Small intestine (tissue), 7 donors: ENCODE data around the gene FZD1. TPM values are rescaled to one million over a fixed set of nuclear protein-coding genes. Genes with fewer than 3 reads are reported as not detected.
A peak's percentile ranks its signal among the peaks of the same experiment; 100 is the strongest.

Experiments
- DNase-seq, 2 donors: peaks; one replicate each; pipeline versions ENCODE4 v3.0.0 to v3.0.0-alpha.2; 2013
- FAIRE-seq: peaks from 2 replicates; lab custom pipeline; 2012; peaks lifted over from hg19 to GRCh38; lab: Jason Lieb, UNC
- H3K27ac ChIP-seq, 3 donors: one replicate each; pipeline ENCODE4 v1.5.1; 2013; ENCODE audit warnings: low read length in 2 of 3, mild to moderate bottlenecking in 2 of 3, control low read depth in 1 of 3, inconsistent platforms in 1 of 3, low read depth in 1 of 3, moderate library complexity in 1 of 3
- H3K27me3 ChIP-seq, 3 donors: one replicate each; pipeline ENCODE4 v1.6.1; 2013; ENCODE audit warnings: low read length in 3 of 3, inconsistent platforms in 1 of 3; ENCODE audit not compliant: control insufficient read depth in 3 of 3, insufficient read depth in 3 of 3
- H3K36me3 ChIP-seq, 3 donors: one replicate each; pipeline ENCODE4 v1.6.1; 2013; ENCODE audit warnings: low read length in 3 of 3, inconsistent platforms in 1 of 3, low read depth in 1 of 3, mild to moderate bottlenecking in 1 of 3, moderate library complexity in 1 of 3; ENCODE audit not compliant: control insufficient read depth in 3 of 3, insufficient read depth in 2 of 3
- H3K4me1 ChIP-seq, 3 donors: one replicate each; pipeline ENCODE4 v1.6.1; 2013; ENCODE audit warnings: low read length in 2 of 3, inconsistent platforms in 1 of 3, low read depth in 1 of 3, mild to moderate bottlenecking in 1 of 3, moderate library complexity in 1 of 3; ENCODE audit not compliant: control insufficient read depth in 3 of 3, insufficient read depth in 2 of 3
- H3K4me3 ChIP-seq, 3 donors: one replicate each; pipeline ENCODE4 v1.5.1; 2013; ENCODE audit warnings: low read length in 3 of 3, control low read depth in 1 of 3, inconsistent platforms in 1 of 3, low read depth in 1 of 3, mild to moderate bottlenecking in 1 of 3, moderate library complexity in 1 of 3
- H3K9me3 ChIP-seq, 2 donors: one replicate each; pipeline ENCODE4 v1.6.1; 2013; ENCODE audit warnings: low read depth in 1 of 2, low read length in 1 of 2; ENCODE audit not compliant: control insufficient read depth in 2 of 2, insufficient read depth in 1 of 2
- WGBS, 3 donors: extraction: QIAGEN DNeasy Blood & Tissue Kit; methylation state at CpG; one replicate each; pipeline ENCODE4 v1.1.7; 2013; 5-methylcytosine and 5-hydroxymethylcytosine counted together
- polyA plus RNA-seq, 4 donors: library from polyadenylated mRNA; stranded (reverse) in 3 of 4; unstranded in 1 of 4; fragments of 200-250 nt in 3 of 4; fragments of 120-200 nt in 1 of 4; gene quantifications; one replicate each; pipeline versions ENCODE4 v1.2.1 to v1.2.3, GENCODE V29; 2013
- donor health status: healthy with polysubstance abuse.
- donor health status: control.
- donor health status: control.
- donor health status: Bipolar disorder and iron deficiency.
- donor health status: healthy.

FZD1 gene
- polyA plus RNA-seq, 4 donors = 1.8 to 12.2 (median 3.4) TPM

- H3K27me3 ChIP-seq = no peaks in the 10 kb centered on the region
- no peak overlapping the region for H3K27ac ChIP-seq
- WGBS, 3 donors = 58 to 75% (median 60%) methylated on average over 4 of the region's 4 CpGs
- no peak overlapping the region for H3K4me3 ChIP-seq
- DNase-seq (no peak), FAIRE-seq (no peak)
- no peaks in the 10 kb centered on the region for H3K4me1 ChIP-seq
- no peaks in the 10 kb centered on the region for H3K9me3 ChIP-seq
- no peaks in the 10 kb centered on the region for H3K36me3 ChIP-seq
Observed at GRCh38 chr7:91249506-91250233, 14.6 kb upstream of the FZD1 start.

DNA sequence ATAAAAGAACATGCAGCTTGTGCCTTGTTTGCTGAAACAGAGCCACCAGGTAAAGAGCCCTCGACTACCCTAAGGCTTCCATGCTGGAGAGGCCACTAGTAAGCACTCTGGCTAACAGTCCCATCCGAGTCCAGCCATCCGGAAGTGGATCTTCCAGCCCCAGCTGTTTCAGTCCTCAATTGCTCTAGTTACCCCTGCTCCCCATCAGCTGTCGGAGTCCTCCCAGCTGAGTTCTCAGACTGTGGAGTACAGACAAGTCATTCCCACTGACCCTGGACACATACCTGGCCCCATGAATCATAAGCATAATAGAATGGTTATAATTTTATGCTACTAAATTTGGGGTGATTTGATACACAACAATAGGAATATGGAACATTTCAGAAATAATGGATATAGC, 13.5 kb upstream of the FZD1 start:
- DNase-seq = no peak
- Histone ChIP-seq H3K4me3 (no peak overlapping the region), H3K4me1 (no peaks in the 10 kb centered on the region), H3K36me3 (no peaks in the 10 kb centered on the region), H3K9me3 (no peaks in the 10 kb centered on the region), H3K27ac (no peak overlapping the region), H3K27me3 (no peaks in the 10 kb centered on the region)
- FAIRE-seq = no peak
- WGBS, 3 donors = 80 to 86% (median 82%) methylated on average over 4 of the region's 4 CpGs

- WGBS, 3 donors = 90 to 92% (median 91%) methylated on average over 3 of the region's 3 CpGs
- DNase-seq (no peak), FAIRE-seq (no peak)
- no peak overlapping the region for H3K27ac ChIP-seq
- no peaks in the 10 kb centered on the region for H3K36me3 ChIP-seq
- H3K9me3 ChIP-seq = no peaks in the 10 kb centered on the region
- no peak overlapping the region for H3K4me3 ChIP-seq
- H3K27me3 ChIP-seq = no peaks in the 10 kb centered on the region
- H3K4me1 ChIP-seq = no peaks in the 10 kb centered on the region
Observed at GRCh38 chr7:91251877-91252276, 12.4 kb upstream of the FZD1 start.

GRCh38 chr7:91263384-91264045, 718 bp upstream of the FZD1 start:
- Histone ChIP-seq H3K9me3 (no peaks in the 10 kb centered on the region), H3K27me3 (peaks cover 0 to 14% (median 3%) of the 10 kb centered on the region in 3 donors), H3K36me3 (peaks cover 0 to 15% (median 0%) of the 10 kb centered on the region in 3 donors), H3K4me1 (peaks cover 0 to 15% (median 9%) of the 10 kb centered on the region in 3 donors), H3K27ac (peak overlapping the region in 2 of 3 donors; percentile 61 to 69), H3K4me3 (peak overlapping the region in 2 of 3 donors; percentile 48 to 74)
- DNase-seq (peak; percentile 20 to 59), FAIRE-seq (no peak)
- 0 to 3% (median 1%) methylated on average over 32 of the region's 32 CpGs for WGBS, 3 donors

- no peak for FAIRE-seq
- Histone ChIP-seq H3K4me3 (peak overlapping the region; percentile 72 to 74 (median 73)), H3K36me3 (peaks cover 0 to 15% (median 0%) of the 10 kb centered on the region in 3 donors), H3K4me1 (peaks cover 0 to 15% (median 9%) of the 10 kb centered on the region in 3 donors), H3K9me3 (no peaks in the 10 kb centered on the region), H3K27ac (peak overlapping the region; percentile 75 to 93 (median 93)), H3K27me3 (peaks cover 0 to 14% (median 3%) of the 10 kb centered on the region in 3 donors)
- peak; percentile 69 to 85 for DNase-seq
- 1 to 2% (median 1%) methylated on average over 57 to 78 of the region's 78 CpGs for whole genome bisulfite sequencing, 3 donors
Observed at GRCh38 chr7:91264924-91265681, 870 bp downstream of the FZD1 start.

DNA sequence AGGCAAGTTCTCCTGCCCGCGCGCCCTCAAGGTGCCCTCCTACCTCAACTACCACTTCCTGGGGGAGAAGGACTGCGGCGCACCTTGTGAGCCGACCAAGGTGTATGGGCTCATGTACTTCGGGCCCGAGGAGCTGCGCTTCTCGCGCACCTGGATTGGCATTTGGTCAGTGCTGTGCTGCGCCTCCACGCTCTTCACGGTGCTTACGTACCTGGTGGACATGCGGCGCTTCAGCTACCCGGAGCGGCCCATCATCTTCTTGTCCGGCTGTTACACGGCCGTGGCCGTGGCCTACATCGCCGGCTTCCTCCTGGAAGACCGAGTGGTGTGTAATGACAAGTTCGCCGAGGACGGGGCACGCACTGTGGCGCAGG, 1.4 kb downstream of the FZD1 start:
- H3K27me3 ChIP-seq = peaks cover 0 to 14% (median 3%) of the 10 kb centered on the region in 3 donors
- peak in 1 of 2 donors; percentile 28 for DNase-seq
- peaks cover 0 to 15% (median 0%) of the 10 kb centered on the region in 3 donors for H3K36me3 ChIP-seq
- no peaks in the 10 kb centered on the region for H3K9me3 ChIP-seq
- peak overlapping the region; percentile 75 to 93 (median 93) for H3K27ac ChIP-seq
- H3K4me1 ChIP-seq = peaks cover 0 to 15% (median 9%) of the 10 kb centered on the region in 3 donors
- H3K4me3 ChIP-seq = peak overlapping the region; percentile 54 to 74 (median 73)
- WGBS, 3 donors = 12 to 23% (median 20%) methylated on average over 28 to 31 of the region's 31 CpGs
- FAIRE-seq = no peak

DNA sequence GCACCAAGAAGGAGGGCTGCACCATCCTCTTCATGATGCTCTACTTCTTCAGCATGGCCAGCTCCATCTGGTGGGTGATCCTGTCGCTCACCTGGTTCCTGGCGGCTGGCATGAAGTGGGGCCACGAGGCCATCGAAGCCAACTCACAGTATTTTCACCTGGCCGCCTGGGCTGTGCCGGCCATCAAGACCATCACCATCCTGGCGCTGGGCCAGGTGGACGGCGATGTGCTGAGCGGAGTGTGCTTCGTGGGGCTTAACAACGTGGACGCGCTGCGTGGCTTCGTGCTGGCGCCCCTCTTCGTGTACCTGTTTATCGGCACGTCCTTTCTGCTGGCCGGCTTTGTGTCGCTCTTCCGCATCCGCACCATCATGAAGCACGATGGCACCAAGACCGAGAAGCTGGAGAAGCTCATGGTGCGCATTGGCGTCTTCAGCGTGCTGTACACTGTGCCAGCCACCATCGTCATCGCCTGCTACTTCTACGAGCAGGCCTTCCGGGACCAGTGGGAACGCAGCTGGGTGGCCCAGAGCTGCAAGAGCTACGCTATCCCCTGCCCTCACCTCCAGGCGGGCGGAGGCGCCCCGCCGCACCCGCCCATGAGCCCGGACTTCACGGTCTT, 1.9 kb downstream of the FZD1 start:
- Histone ChIP-seq H3K4me1 (peaks cover 0 to 15% (median 9%) of the 10 kb centered on the region in 3 donors), H3K36me3 (peaks cover 0 to 15% (median 0%) of the 10 kb centered on the region in 3 donors), H3K27me3 (peaks cover 0 to 14% (median 3%) of the 10 kb centered on the region in 3 donors), H3K9me3 (no peaks in the 10 kb centered on the region), H3K27ac (peak overlapping the region in 2 of 3 donors; percentile 75 to 93), H3K4me3 (peak overlapping the region; percentile 54 to 74 (median 73))
- no peak for FAIRE-seq
- 63 to 88% (median 74%) methylated on average over 43 of the region's 43 CpGs for WGBS, 3 donors
- peak in 1 of 2 donors; percentile 23 for DNase-seq
